GM21367 (cell line): ENCODE results near the gene CHN2.

ENCODE experiments used
- ATAC-seq: cut with Tn5 transposase; IDR thresholded peaks from one replicate; pipeline ENCODE4 v1.9.1; 2021; ENCODE audit not compliant: unreplicated experiment

Gene CHN2

DNA sequence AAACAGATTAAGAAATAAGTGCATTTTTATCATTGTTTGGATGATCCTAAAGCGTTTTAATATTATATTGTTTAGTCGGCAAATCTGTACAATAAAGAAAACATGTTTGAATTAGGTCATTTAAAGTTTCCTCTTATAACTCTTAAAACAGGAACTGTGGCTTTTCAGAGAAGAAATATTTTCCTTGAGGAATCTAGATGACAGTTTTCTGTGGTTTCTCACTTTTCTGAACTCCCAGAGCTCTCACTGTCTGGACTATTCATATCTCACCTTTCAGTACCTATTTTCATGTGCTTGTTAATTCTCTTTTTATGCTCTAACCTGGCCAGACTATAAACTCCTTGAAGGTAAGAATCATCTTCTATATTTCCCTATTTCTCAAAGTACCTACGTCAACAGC is 135.1 kb downstream of the CHN2 start:
- no peak for ATAC-seq

DNA sequence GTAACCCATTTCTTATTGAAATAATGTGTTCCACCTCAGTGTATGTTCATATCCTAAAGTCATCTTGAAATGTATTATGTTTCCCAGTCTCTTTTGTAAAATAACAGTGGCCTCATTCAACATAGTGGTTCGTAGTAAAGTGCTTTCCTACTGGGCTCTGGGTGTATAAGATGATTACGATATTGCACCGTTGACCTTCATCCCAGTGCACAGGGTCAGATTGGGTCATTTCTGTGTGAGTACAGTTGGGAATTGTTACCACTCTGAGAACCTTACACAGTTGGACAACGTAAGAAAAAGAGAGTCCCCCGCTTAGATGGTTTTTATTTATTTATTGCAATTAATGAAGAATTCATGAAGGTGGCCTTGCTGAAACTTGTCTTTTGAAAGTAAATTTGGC is 135.6 kb downstream of the CHN2 start:
- ATAC-seq = no peak

DNA sequence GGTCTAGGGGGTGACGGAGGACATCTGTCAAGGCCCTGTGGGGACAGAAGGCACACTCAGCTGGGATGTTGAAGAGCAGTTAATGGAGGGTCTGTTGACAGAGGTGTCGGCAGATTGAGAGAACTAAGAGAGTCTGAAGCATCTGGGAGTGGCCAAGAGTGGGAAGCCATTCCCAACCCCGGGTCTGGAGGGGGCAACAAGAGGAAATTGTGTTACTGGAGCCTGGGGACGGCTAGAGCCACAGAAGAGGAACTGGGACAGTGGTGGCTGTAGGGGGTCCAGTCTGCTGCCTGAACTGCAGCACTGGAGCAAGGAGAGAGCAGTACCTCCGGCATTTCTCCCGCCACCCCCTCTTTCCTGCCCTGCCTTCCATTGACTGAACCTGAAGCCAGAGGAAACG is 136.6 kb downstream of the CHN2 start:
- ATAC-seq = no peak

DNA sequence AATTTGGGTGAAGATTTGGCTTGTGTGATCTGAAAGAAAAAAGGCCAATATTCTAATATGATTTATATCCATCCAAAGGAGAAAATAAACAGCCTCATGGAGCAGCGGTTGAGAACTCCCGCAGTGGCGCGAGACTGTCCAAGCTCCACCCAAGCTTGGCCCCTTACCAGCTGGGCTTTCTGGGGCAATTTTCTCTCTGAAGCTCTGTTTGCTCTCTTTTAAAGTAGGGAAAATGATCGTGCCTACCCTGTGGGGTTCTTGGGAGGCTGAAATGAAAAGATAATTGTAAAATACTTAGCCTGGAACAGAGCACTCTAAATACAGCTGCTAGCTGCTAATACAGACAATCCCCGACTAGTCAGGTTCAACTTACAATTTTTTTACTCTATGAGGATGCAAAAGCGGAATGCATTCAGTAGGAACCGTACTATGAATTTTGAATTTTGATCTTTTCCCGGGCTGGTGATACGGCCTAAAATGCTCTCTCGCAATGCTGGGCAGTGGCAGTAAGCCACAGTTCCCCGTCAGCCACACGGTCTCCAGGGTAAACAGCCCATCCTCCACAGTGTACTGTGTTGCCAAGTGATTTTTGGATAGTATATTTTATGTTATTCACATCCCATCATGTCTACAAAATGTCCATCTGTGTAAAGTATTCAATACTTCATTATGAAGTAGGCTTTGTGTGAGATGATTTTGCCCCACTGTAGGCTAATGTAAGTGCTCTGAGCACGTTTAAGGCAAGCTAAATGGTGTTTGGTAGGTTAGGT is 137.7 kb downstream of the CHN2 start:
- no peak for ATAC-seq

DNA sequence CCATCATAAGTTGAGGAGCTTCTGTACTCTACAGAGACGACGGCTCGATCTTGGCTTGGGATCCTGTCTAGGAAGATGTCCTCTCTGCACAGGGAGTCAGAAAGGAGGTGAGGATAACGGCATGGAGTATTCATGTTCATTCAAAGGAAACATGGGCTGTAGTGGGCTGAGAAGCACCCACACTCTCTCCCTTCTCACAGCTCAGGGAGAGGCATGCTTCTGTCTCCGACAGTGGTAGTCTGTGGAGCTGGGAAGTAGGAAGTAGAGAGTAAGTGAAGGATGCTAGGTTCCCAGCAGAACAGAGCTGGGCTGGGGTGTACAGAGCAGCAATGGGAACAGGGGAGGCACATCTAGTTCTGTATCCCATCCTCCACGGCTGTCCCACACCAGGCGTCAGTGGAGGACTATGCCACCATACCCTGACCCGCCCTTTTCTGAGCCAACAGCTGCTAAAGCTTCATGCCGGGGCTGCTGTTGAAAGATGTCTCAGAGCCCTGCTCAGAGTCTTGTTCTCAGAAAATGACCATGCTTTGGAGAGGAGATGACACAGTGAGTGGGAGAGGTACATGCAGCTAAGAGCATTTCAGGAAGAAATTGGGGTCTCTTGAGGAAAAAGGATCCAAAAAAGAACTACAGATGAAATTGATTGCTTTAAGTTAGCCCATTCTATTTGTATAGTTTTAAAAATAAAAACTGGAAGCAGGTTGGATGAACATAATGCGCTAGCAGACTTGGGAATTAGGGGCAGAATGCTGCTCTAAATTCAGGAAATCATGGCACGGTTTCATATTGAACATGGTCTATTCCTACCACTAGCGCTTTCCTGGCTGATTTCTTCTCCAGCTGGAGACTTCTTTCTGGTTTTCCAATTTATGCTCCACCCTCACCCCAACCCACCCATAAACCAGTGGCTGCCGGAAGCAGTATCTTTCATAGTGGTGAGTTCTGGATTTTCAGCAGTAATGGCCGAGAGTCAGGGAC is 138.6 kb downstream of the CHN2 start:
- ATAC-seq = no peak

DNA sequence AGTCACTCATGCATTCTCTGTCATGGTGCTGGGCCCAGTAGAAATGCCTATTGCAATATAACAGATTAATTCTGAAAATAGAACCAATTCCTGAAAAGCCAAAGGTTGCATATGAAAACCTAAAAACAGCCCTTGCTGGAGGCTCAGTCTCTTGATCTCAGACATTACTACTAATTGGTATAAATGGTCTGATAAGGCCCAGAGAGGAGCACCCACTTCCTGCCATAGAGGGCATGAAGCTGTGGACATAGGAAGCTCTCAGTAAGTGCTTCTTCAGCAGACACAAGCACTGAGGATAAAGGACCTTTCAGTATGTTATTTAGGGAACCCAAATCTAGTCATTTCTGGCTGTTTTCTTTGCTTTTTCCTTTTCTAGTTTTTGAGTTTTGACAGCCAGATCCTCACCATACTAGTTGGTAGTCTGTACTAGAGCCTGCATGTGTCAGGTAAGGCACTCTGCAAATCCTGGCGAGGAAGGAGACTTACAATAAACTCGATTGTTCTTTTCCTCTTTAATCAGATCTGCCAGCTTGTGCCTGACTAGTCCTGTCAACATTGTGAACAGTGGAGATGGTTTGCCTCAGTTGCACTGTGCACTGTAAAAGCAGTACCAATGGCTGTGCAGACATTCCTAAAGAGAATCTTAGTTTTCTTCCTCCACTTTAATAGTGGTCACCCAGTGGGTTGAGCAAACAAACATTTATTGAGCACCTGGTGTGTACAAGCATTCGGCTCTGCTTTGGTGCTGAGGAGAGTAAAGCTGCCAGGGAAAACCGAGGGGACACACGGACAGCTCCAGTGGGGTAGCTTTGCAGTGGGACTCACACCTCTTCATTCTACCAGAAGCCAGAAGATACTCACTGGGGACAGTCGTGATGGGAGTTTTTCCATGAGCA is 140.9 kb downstream of the CHN2 start:
- no peak for ATAC-seq

DNA sequence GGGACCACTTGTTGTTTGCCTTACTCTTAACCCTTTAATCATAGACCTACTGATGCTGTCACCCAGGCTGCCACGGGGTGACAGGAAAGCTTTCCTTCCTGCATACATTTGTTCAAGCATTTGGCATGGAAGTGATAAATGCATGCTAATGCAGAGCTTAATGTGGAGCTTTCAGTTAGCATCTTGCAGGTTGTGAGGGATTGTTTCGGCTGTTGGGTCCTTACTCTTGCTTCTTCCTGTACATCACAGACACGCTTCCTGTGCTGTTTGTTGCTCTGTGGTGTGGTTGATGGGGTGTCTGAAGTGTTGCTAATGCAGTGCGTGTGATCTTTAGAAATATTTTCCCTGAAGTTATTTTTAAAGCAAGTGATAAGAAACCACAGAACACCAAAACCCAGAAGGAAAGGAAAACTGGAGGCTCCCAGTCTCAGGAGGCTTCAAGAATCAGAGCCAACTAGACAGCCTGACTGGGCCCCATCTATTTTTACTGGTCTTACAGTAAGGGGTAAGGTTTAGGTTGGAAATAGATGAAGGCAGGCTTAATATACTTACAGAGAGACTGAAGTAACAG is 143.1 kb downstream of the CHN2 start:
- ATAC-seq = no peak

DNA sequence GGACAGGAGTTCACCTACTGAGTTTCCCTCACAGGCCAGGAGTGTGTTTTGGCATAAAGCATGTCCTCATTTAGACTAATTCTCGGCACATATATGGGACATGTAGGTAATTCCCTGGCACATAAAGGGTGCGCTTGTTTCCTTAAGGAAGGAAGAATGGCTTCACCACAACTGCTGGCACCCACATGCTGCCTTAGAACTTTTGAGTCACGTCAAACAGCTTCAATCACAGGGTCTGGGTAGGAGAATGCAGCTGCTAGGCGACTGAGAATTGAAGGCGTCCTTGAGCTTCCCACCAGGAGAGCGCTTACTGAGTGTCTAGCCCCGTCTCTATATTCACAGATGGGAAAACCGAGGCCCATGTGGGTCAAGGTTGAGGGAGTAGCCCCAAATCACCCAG is 146.1 kb downstream of the CHN2 start:
- no peak for ATAC-seq

DNA sequence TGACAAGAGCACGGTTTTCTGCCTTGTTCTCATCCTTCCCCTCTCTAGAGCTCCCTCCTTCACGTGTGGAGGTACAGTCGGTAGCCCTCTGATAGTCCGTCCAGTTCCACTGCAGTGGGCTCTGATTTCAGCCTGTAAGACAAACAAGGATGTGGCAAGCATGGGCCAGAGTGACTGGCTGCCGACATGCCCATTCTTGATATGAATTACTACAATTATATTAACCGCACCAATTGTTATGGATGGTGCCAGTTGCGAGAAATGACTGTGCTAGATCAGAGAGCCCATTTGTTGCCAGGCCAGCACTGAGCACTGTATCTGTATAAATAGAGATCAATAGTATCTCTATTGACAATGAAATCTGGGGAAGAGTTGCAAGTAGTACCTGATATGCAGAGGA is 146.6 kb downstream of the CHN2 start:
- no peak for ATAC-seq

DNA sequence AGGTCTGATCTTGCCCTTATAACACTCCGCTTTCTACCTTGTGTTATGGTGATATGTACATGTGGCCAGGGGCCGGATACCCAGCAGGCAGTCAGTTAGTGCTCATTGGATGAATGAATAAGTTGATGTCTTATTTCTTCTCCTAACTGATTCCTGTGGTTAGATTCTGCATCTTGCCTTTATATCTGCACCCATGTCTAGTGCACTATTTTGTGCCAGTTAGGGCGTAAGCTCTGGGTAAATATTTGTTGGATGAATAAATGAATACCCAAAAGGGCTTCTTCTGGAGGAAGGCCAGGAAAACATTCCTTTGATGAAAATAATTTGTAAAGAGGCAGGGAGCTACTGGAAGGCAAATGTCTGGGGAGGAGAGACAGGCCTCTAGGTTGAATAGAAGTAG is 148.2 kb downstream of the CHN2 start:
- ATAC-seq = no peak

DNA sequence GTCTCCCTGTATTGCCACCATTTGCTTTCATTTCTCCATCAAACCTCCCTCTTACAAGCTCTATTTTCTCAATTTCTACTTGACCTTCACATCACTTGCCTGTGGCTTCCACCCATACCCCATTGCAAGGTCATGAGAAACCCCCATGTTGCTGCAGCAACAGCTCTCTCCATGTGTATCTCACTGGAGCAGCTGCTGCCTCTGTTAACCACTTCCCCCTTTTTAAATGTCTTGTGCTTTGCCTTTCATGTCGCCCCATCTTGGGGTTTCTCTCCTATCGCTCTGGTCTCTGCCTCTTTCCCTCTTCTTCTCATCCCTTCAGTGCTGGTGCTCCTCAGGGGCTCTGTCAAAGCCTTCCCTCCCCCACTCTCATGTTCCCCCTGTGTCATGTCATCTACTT is 148.8 kb downstream of the CHN2 start:
- ATAC-seq = no peak

DNA sequence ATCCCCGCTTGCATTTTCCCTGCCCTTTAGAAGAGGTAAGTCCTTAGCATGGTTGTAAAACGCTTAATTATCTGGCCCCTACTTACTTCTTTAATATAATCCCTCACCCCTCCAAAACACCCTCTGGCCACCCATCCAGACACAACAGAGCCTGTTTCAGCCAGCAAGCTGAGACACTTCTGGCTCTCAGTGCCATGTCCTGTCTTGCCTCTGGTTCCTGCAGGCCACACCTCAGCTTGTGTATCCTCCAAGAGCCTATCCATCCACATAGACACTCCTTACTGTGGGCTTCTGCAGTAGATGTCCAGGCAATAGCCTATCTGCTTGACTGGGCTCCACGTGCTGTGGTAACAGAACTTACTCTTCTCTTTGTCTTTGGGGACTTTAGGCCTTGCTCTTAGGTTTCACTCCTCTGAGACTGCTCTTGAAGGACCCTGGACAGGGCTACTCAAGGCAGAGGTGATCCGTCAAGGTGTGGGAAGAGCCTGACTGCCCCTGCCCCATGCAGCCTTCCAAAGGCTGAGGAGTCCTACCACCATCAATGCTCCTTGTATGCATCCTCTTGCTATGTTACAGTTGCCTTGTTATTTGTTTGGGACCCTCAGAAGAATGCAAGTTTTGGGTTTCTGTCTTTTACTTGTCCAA is 149.9 kb downstream of the CHN2 start:
- ATAC-seq = no peak

DNA sequence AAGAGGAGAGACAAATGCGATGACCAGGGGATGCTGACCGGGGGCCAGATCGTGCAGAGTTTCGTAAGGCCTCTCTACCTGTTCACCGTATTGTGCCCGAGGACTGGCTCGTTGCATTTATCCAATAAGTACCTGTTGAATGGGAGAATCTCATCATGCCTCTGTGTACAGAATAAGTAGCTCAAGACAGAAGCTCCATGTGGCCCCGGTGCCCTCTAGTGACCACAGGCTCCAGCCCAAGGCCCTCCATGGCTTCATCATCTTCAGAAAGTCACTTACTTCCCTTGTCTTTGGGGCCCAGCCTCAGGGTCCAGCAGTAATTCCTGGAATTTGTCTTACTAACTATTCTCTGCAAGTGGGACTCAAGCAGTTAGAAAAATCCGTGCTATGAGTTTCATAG is 151.0 kb downstream of the CHN2 start:
- ATAC-seq = no peak

DNA sequence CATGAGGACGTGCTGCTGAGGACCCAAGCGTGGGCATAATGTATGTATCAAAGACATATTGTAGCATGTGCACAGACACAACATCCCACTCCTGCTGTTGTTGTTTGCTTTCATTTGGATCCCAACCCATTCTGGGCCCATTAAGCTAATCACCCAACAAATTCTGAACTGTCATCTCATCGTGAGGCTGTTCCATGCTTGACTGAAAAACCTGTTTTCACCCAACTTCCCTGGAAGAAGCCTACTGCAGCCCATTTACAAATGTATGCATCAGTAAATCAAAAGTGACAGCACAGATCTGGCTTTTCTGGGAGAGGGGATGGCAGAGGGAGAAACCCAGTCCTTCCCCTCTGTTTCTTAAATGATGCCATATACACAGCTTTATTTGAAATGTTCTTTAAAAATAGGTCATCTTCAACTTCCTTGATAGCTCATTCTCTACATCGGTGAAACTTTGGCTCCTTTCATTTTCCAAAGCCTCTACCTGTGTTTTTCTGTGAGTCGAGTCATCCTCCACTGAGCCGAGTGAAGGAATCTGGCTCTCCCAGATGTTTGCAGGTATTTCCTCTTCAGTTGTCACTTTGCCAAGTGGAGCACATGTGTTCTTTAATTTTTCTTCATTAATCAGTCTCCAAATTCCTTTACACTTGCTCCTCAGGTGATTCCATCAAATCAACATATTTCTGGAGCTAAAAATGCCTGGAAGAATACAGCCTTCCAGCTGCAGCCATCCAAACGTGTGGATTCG is 151.8 kb downstream of the CHN2 start:
- ATAC-seq = no peak

DNA sequence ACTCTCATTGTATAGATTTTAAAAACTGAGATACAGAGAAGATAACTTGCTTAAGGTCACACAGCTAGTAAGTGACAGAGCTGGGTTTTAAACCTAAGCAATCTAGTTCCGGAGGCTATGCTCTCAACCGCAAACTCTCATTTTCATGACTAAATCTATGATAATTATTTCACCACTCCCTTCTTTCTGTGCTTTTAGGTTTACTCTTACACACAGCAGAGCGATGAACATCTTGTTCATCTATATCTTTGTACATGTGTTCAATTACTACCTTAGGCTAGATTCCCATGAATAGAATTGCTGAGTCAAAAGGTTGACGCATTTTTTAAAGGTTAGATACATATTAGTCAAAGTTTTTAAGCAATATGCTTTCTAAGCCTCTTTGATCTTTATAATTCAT is 154.8 kb downstream of the CHN2 start:
- ATAC-seq = no peak

DNA sequence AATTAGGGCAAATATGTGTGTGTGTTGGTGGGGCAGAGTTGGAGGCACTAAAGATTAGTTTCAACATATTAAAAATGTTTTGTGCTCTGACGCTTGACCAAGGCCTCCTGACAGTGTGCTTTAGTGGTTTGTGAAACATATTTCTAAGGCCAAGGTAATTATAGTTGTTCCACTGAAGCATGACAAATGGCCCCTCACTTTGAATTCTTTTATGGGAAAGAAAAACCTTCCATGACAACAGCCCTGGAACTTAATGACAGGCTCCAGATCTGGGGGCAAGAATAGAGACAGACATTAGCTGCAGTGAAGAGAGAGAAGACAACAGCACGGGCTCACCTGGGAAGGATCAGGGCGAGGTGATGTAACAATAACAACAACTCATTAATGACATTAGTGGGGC is 155.8 kb downstream of the CHN2 start:
- no peak for ATAC-seq

DNA sequence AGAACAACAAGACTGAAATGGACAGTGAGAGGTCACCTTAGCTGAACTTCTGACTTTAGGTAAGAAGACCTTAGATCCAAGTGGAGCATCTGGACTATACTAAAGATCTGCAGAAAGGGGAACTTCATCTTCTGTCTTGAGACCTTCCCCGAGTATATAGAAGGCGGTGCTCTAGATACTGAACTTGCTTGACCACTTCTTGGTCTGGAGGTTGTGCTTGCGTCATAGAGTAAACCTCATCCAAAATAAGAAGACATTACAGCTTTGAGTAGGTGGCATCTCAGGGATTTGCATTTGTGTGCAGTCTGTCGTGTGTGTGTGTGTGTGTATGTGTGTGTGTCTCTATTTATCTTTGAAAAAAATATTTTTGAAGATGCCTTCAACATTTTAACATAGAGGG is 157.5 kb downstream of the CHN2 start:
- no peak for ATAC-seq

DNA sequence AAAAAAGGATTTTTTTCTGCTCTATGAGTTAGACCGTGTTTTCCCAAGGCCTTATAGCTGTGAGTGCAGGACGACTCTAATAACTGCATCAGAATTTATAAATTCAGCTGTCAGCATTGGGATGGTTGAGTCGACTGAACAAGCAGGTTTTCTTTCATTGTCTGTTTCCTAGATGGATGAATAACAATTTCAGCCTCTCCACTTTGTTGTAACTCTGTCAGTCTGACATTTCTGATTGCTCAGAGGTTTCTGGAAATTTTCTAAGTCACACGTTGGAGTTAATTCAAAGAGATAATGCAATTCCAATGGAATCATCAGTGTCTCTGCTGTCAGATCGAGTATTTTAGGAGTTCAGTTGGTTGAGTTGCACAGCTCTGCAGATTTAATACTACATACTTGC is 159.2 kb downstream of the CHN2 start:
- ATAC-seq = no peak

DNA sequence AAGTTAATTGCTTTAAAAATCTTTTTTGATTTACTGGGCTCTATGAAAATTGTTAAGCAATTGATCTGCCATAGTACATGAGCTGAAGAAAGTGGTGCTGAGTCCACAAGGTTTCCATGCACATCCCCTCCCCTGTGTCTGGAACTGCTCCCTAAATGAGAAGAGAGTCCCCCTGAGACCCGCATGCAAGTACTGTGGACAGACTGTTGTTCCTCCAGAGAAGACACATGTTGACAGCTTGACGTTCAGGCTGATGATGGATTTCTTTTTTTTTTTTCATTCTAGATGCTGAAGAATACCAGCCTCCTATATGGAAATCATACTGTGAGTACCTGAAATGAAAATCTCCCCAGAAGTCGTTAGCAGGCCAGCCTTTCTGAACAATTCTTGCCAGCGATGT is 159.8 kb downstream of the CHN2 start:
- ATAC-seq = no peak

DNA sequence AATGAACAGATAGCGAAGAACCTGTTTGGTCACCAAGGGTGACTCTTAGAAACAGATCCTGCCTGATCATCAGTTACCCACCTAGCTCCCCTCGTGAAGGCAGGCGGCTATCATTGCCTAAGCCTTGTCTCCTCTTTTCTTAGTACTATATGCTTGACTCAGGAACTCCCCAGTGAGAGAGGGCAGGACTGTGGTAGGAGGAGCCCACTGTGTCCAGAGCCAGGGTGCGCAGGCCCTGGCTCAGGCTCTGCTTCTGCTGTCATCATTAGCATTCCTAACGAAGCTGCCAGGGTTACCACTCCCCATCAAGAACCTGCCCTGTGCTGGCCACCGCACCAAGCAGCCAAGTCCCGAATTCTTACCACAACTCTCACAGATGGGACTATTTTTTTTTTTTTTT is 160.8 kb downstream of the CHN2 start:
- no peak for ATAC-seq
